HepG2 (cell line): ENCODE results near the gene GDF9. TPM values are rescaled to one million over a fixed set of nuclear protein-coding genes. Genes with fewer than 3 reads are reported as not detected.
A peak's percentile ranks its signal among the peaks of the same experiment; 100 is the strongest.

ENCODE experiments used
- ARHGAP35 ChIP-seq: sonication (generic); formaldehyde crosslinking; IDR thresholded peaks from 2 replicates; pipeline ENCODE4 v1.9.0; 2022; ENCODE audit warnings: mild to moderate bottlenecking, inconsistent platforms, moderate library complexity, missing genetic modification reagents, borderline replicate concordance
- ERF ChIP-seq: IDR thresholded peaks from 2 replicates; pipeline ENCODE4 v1.6.1; 2018; ENCODE audit warnings: missing biosample characterization, missing genetic modification reagents
- RFXANK ChIP-seq: IDR thresholded peaks from 2 replicates; pipeline ENCODE4 v1.6.1; 2016
- RNF2 ChIP-seq: fragments of 450-650 bp; conservative IDR thresholded peaks from 2 replicates; pipeline ENCODE4 v1.6.1; 2016; ENCODE audit warnings: low read depth
- ZNF616 ChIP-seq: sonication (generic); formaldehyde crosslinking; IDR thresholded peaks from 2 replicates; pipeline ENCODE4 v1.5.0; 2020; ENCODE audit warnings: low read depth, mild to moderate bottlenecking, missing genetic modification reagents
- polyA plus RNA-seq, 8 experiments: library from polyadenylated mRNA; depleted of rRNA in 3 of 8; stranded (reverse) in 7 of 8; unstranded in 1 of 8; fragments of >200 nt; fragmentation: Illumina TruSeq in 4 of 8; extraction: Trizol in 4 of 8; gene quantifications; 2 replicates each; pipeline versions ENCODE4 v1.2.1 to v1.2.3, GENCODE V29; 2011 to 2016; ENCODE audit warnings: low read depth in 4 of 8, missing spikeins in 1 of 8, mixed read lengths in 1 of 8; ENCODE audit not compliant: insufficient read depth in 1 of 8
- total RNA-seq, 5 experiments: library from RNA; depleted of rRNA; stranded (reverse); fragments of >200 nt; fragmentation: Illumina TruSeq; extraction: Trizol; gene quantifications; 2 replicates each; pipeline ENCODE4 v1.2.3, GENCODE V29; 2016; ENCODE audit warnings: low read depth in 1 of 5
- TF ChIP-seq, protein P1 (sequence below): sonication (generic); formaldehyde crosslinking; IDR thresholded peaks from 2 replicates; pipeline ENCODE4 v1.4.0; 2020; ENCODE audit warnings: missing genetic modification reagents, borderline replicate concordance
- TF ChIP-seq, protein P2 (sequence below): sonication (generic); formaldehyde crosslinking; IDR thresholded peaks from 2 replicates; pipeline ENCODE4 v1.4.0; 2020; ENCODE audit warnings: missing genetic modification reagents
- TF ChIP-seq, protein P3 (sequence below): sonication (generic); formaldehyde crosslinking; IDR thresholded peaks from 2 replicates; pipeline ENCODE4 v1.4.0; 2020; ENCODE audit warnings: low read depth, missing genetic modification reagents
- TF ChIP-seq, protein P4 (sequence below): sonication (generic); formaldehyde crosslinking; IDR thresholded peaks from one replicate; pipeline ENCODE4 v1.5.1; 2020; ENCODE audit warnings: mild to moderate bottlenecking, missing genetic modification reagents; ENCODE audit errors: not compliant biosample characterization
- TF ChIP-seq, protein P5 (sequence below): sonication (generic); formaldehyde crosslinking; IDR thresholded peaks from 2 replicates; pipeline ENCODE4 v1.5.0; 2020; ENCODE audit warnings: missing genetic modification reagents, mild to moderate bottlenecking, borderline replicate concordance

Gene GDF9
- total and polyA plus RNA-seq, 2 of the 13 experiments (the other 11 are each of a cell fraction or from before 2014, with no cell fraction given): 0.33 to 0.38 TPM

DNA sequence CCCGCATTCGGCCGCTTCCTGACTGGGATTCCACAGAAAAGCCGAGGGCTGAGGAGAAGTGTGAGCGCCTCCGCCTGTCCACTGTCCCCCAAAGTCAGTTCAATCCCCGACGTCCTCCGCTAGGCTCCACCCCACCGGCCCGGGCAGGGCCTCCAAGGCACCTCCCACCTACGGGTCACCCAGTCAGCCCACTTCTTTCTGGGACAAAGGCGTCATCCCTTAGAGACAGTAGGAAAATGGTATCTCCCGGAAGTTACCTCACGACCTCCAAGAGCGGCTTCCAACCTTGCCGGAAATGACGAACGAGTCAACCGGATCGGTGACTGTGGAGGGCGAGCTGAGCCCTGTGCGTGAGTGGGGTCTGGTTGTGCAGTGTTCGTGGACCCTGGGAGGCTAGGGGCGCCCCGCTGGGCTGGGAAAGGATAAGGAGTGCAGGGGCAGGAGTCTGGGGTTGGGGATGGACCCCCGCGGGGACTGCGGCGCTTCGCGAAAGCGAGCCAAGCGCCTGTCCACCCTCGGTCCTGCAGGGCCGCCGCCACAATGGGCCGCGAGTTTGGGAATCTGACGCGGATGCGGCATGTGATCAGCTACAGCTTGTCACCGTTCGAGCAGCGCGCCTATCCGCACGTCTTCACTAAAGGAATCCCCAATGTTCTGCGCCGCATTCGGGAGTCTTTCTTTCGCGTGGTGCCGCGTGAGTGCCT, at the start of gene GDF9, which contains the start of gene UQCRQ (continued):
- TF ChIP-seq, protein P1, sequence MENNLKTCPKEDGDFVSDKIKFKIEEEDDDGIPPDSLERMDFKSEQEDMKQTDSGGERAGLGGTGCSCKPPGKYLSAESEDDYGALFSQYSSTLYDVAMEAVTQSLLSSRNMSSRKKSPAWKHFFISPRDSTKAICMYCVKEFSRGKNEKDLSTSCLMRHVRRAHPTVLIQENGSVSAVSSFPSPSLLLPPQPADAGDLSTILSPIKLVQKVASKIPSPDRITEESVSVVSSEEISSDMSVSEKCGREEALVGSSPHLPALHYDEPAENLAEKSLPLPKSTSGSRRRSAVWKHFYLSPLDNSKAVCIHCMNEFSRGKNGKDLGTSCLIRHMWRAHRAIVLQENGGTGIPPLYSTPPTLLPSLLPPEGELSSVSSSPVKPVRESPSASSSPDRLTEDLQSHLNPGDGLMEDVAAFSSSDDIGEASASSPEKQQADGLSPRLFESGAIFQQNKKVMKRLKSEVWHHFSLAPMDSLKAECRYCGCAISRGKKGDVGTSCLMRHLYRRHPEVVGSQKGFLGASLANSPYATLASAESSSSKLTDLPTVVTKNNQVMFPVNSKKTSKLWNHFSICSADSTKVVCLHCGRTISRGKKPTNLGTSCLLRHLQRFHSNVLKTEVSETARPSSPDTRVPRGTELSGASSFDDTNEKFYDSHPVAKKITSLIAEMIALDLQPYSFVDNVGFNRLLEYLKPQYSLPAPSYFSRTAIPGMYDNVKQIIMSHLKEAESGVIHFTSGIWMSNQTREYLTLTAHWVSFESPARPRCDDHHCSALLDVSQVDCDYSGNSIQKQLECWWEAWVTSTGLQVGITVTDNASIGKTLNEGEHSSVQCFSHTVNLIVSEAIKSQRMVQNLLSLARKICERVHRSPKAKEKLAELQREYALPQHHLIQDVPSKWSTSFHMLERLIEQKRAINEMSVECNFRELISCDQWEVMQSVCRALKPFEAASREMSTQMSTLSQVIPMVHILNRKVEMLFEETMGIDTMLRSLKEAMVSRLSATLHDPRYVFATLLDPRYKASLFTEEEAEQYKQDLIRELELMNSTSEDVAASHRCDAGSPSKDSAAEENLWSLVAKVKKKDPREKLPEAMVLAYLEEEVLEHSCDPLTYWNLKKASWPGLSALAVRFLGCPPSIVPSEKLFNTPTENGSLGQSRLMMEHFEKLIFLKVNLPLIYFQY (CRISPR knock-in tag): peak; percentile 88; the same call in 1 of the 2 replicates
- TF ChIP-seq, protein P2, sequence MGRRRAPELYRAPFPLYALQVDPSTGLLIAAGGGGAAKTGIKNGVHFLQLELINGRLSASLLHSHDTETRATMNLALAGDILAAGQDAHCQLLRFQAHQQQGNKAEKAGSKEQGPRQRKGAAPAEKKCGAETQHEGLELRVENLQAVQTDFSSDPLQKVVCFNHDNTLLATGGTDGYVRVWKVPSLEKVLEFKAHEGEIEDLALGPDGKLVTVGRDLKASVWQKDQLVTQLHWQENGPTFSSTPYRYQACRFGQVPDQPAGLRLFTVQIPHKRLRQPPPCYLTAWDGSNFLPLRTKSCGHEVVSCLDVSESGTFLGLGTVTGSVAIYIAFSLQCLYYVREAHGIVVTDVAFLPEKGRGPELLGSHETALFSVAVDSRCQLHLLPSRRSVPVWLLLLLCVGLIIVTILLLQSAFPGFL (CRISPR knock-in tag): no peak
- TF ChIP-seq ARHGAP35 (CRISPR knock-in tag) (peak; percentile 41; the same call in 1 of the 2 replicates), RNF2 (no peak), ZNF616 (CRISPR knock-in tag) (no peak), ERF (peak; percentile 71), RFXANK (CRISPR knock-in tag) (no peak)
- TF ChIP-seq, protein P3, sequence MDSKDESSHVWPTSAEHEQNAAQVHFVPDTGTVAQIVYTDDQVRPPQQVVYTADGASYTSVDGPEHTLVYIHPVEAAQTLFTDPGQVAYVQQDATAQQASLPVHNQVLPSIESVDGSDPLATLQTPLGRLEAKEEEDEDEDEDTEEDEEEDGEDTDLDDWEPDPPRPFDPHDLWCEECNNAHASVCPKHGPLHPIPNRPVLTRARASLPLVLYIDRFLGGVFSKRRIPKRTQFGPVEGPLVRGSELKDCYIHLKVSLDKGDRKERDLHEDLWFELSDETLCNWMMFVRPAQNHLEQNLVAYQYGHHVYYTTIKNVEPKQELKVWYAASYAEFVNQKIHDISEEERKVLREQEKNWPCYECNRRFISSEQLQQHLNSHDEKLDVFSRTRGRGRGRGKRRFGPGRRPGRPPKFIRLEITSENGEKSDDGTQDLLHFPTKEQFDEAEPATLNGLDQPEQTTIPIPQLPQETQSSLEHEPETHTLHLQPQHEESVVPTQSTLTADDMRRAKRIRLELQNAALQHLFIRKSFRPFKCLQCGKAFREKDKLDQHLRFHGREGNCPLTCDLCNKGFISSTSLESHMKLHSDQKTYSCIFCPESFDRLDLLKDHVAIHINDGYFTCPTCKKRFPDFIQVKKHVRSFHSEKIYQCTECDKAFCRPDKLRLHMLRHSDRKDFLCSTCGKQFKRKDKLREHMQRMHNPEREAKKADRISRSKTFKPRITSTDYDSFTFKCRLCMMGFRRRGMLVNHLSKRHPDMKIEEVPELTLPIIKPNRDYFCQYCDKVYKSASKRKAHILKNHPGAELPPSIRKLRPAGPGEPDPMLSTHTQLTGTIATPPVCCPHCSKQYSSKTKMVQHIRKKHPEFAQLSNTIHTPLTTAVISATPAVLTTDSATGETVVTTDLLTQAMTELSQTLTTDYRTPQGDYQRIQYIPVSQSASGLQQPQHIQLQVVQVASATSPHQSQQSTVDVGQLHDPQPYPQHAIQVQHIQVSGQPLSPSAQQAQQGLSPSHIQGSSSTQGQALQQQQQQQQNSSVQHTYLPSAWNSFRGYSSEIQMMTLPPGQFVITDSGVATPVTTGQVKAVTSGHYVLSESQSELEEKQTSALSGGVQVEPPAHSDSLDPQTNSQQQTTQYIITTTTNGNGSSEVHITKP (CRISPR knock-in tag): peak; percentile 100
- TF ChIP-seq, protein P4, sequence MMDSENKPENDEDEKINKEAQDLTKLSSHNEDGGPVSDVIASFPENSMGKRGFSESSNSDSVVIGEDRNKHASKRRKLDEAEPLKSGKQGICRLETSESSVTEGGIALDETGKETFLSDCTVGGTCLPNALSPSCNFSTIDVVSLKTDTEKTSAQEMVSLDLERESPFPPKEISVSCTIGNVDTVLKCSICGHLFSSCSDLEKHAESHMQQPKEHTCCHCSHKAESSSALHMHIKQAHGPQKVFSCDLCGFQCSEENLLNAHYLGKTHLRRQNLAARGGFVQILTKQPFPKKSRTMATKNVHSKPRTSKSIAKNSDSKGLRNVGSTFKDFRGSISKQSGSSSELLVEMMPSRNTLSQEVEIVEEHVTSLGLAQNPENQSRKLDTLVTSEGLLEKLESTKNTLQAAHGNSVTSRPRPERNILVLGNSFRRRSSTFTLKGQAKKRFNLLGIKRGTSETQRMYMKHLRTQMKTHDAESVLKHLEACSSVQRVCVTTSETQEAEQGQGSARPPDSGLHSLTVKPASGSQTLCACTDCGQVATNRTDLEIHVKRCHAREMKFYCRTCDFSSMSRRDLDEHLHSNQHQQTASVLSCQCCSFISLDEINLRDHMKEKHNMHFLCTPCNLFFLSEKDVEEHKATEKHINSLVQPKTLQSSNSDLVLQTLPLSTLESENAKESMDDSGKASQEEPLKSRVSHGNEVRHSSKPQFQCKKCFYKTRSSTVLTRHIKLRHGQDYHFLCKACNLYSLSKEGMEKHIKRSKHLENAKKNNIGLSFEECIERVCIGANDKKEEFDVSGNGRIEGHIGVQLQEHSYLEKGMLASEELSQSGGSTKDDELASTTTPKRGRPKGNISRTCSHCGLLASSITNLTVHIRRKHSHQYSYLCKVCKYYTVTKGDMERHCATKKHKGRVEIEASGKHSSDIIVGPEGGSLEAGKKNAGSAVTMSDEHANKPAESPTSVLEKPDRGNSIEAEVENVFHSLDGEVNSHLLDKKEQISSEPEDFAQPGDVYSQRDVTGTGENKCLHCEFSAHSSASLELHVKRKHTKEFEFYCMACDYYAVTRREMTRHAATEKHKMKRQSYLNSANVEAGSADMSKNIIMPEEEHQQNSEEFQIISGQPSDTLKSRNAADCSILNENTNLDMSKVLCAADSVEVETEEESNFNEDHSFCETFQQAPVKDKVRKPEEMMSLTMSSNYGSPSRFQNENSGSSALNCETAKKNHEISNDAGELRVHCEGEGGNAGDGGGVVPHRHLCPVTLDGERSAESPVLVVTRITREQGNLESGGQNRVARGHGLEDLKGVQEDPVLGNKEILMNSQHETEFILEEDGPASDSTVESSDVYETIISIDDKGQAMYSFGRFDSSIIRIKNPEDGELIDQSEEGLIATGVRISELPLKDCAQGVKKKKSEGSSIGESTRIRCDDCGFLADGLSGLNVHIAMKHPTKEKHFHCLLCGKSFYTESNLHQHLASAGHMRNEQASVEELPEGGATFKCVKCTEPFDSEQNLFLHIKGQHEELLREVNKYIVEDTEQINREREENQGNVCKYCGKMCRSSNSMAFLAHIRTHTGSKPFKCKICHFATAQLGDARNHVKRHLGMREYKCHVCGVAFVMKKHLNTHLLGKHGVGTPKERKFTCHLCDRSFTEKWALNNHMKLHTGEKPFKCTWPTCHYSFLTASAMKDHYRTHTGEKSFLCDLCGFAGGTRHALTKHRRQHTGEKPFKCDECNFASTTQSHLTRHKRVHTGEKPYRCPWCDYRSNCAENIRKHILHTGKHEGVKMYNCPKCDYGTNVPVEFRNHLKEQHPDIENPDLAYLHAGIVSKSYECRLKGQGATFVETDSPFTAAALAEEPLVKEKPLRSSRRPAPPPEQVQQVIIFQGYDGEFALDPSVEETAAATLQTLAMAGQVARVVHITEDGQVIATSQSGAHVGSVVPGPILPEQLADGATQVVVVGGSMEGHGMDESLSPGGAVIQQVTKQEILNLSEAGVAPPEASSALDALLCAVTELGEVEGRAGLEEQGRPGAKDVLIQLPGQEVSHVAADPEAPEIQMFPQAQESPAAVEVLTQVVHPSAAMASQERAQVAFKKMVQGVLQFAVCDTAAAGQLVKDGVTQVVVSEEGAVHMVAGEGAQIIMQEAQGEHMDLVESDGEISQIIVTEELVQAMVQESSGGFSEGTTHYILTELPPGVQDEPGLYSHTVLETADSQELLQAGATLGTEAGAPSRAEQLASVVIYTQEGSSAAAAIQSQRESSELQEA (CRISPR knock-in tag): peak; percentile 49
- TF ChIP-seq, protein P5, sequence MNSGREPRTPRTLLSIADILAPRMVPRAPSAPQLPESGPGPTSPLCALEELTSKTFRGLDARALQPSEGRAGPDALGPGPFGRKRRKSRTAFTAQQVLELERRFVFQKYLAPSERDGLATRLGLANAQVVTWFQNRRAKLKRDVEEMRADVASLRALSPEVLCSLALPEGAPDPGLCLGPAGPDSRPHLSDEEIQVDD (CRISPR knock-in tag): no peak
